ENCODE measurements around the gene THPO. TPM values are rescaled to one million over a fixed set of nuclear protein-coding genes. Genes with fewer than 3 reads are reported as not detected.
A peak's percentile ranks its signal among the peaks of the same experiment; 100 is the strongest.

The THPO gene
- 2.5 TPM for polyA plus RNA-seq (ENCODE audit: insufficient read length)

DNA sequence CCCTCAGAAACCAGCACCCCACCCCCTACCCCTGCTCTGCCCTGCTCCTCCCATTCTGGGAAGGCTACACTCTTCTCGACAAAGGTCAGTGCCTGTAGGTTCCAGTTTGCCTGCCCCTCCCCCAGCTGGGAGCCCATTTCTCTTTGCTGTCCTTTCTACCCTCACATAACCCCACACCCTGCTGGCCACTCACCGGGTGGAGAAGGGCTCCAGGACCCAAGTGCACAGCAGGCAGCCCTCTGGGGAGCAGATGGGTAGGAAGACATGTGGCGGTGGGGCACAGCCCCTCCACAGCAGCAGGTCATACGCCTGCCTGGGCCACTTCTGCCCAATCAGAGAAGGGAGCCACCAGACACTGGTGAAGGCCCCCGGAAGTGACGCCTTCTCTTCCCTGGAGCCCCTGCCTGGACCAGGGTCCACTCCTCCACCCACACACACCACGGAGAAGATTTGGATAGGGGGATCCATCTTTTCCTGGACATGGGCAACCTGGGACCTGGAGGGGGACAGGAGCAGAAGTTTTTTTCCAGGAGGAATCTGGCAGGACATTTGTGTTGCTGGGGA is at the start of gene THPO:
Gene THPO, minus strand, starts transcription at position 326 of the 564 bp plus-strand sequence. CDS start 1,948 bp downstream, outside the sequence.
- DNase-seq, result no peak

DNA sequence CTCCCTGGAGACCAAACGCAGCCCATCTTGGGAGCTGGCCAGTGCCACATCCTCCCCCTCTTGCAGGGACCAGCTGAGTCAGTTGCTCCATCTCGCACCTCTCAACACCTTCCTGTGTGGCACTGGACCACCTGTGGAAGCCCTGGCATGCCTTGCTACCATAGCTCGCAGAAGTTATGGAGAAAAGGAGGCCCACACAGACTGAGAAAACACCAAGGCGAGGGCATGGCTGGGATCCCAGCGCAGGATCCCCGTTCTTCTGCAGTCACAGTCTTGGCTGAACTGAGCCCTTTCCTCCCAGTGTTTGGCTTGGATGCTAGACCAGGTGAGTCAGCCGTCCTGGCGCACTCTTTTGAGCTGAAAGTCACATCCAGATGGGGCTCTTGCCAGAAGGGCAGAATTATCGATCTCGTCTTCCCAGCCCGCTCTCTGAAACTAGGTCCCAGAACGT is 48.7 kb upstream of the THPO start:
- DNase-seq, result no peak

DNA sequence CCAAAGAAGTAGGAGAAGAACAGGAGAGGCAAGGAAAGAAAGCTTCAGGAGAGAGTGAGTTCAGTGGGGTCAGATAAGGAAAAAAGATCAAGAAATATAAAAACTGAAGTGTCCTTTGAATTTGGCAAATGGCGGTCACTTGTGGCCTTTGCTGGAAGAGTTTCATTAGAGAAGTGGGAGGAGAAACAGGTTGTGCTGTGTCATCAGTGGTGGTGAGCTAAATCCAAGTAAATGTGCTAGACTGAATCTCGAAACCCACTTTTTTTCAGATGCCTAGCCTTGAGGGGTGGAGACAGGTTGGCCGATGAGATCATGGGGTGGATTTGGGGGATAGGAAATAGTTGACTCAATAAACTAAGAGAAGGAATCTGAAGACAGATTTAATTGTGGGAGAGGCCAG is 45.6 kb upstream of the THPO start:
- no peak for DNase-seq

DNA sequence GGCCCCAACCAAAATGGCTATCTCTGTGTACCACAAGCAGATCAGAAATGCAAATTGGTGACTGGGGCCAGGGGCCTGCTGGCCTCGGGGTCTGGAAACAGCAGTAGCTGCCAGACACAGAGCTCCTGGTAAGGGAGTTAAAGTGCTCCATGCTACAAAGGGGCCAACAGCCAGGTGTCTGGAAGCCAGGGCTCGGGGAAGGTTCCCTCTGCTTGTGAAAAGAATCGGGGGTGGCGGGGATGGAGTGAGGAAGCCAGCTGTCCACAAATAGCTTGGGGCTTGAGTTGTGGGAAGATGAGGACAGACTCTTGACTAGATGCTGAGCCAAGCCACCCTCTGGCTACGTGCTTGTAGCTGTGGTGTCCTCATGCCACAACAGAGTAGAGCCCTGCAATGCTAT is 41.2 kb upstream of the THPO start:
- DNase-seq, result no peak

DNA sequence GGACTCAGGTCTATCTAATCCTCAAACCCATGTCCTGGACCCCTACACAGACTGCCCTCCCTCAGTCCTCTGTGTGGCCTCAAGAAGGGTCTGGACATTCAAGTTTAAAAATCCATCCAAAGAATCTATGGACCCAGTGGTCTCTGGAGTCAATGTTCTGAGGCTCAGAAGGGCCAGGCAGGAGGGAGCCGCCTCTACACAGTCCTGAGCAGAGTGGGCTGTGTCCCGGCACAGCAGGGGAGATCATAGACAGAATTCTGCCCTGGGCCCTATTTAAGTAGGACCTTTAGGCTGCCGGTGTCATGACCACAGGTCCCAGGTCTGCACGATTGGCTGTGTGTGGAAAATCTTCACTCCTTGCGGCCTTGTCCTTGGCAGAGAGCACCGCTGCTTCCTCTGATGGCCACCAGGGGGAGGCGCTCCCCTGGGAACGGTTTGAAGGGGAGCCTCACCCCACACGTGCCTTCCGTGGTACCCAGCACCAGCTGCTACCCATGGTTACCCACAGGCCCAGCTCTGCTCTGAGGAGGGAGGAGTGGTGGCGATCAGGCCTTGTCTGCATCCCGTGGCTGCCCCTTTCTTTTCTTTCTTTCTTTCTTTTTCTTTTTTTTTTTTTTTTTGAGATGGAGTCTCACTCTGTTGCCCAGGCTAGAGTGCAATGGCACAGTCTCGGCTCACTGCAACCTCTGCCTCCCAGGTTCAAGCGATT is 39.8 kb upstream of the THPO start:
- DNase-seq, result peak; percentile 40

DNA sequence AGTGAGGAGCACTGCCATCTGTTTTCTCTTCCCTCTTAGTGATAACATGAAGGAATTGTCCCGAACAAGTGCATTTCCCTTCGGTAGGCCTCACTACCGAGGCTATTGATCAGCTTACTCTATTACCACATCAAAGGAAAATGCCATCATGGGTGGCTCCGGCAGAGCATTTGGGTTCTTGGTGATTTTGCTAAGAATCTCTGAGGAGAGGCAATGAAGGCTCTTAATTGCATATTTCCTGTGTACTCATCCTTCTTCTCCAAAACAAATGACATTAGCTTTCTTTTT is 37.1 kb upstream of the THPO start:
- no peak for DNase-seq

DNA sequence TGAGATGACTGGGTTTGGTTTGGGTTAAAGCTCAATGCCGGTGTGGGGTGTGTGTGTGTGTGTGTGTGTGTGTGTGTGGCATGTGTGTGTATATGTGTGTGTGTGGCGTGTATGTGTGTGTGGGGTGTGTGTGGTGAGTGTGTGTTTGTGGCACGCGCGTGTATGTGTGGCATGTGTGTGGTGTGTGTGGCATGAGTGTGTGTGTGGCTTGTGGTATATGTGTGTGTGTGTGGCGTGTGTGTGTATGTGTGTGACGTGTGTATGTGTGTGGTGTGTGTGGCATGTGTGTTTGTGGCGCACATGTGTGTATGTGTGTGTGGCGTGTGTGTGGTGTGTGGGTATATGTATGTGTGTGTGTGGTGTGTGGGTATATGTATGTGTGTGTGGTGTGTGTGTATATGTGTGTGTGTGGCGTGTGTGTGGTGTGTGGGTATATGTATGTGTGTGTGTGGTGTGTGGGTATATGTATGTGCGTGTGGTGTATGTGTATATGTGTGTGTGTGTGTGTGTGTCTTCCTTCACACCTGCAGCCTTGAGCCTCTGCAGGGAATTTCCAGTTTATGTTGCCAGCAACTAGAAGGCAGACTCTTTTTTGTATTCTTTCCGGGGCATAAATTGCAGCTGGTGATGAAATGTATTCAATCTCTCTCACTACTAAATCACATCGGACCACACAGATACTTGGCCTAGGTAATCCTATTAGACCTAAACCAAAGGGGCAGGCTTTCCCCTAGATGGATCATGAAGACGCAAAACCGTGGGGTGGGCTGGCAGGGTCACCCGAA is 36.6 kb upstream of the THPO start:
- DNase-seq, result no peak

DNA sequence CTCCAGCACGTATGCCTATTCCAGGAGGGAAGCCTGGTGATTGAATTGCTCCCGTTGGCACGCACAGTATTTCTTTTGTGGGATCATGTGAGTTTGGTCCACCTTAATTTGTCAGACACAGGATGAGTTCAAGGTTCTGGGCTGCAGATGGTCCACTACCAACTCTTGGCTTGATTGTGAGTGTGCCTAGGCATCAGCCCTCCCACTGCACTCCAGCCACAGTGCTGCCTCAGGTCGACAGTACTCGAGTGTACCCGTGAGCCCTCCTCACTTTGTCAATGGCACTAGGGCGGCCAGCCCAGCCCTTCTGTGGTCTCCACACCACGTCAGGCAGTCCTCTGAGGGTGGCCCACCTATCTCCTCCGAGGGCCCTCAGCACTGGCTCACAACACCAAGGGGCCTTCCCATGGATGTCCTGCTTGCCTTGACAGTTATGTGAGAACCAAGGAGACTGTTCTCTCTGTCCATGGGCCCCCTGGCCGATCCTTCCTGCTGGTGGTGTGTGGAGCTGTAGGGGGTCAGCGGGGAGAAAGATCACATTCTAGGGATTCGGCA is 32.0 kb upstream of the THPO start:
- DNase-seq, result no peak

DNA sequence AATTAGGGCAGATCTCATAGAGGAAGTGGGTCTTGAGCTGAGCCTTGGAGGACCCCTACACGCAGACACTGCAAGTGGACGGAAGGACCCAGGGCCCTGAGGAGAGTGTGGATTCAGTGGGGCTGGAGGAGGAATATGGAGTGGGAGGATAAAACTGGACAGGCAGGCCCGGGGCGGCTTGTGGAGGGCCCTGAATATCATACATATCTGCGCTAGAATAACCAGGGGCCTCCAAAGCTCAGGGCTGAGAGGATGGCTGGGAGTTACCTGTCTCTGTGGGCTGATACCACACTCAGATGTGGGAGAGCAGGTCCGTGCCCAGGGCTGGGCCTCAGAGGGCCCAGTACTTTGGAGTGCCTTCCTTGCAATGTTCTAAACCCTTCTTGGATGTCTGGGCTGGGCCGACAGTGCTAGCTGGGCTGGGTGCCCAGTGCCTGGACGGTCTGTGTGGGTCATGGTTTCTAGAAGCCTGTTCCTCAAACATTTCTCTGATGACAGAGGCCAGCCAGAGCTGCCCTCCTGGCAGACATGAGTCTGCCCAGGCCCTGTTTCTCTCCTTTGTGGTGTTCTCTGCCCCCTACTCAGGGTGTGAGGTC is 31.4 kb upstream of the THPO start:
- DNase-seq, result no peak

DNA sequence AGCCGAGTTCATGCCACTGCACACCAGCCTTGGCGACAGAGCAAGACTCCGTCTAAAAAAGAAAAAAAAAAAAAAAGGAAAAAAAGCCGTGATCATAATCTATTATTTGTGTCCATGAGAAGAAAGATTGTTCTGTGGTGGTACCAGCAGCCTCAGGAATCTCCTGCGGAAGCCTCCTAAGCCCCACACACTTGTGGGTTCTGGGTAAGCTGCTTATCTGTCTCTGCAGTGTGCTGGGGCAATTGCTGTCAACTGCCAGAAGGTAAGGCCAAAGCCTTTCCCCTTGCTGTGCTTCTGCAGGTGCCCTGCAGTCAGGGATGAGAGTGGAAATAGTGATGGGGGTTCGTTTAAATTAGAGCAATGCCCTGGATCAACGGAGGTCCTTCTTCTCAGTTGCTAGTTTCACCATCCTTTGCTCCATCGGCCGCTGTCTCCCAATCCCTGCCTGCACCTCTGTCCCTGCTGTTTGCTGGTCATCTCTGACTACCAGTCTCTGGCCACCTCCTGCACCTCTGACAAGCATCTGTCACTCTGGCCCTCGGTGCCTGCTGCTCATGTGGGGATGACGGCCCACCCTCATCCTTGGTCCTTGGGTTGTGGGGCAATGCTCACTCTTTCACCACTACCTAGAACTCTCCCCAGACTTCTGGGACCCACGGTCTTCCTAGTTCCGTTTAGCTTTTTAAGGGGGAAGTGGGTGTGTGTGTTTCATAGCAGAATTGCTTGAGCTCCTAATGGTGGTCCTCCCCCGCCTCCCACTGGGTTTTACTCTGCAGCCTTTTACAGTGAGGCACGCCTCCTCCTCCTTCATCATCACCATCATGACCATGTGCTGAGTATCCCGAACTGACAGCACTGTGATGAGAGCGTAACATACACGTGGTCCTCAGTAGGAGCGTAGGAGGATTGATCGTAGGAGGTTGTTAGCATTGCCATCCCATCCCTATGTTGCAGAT is 27.3 kb upstream of the THPO start:
- DNase-seq, result no peak

DNA sequence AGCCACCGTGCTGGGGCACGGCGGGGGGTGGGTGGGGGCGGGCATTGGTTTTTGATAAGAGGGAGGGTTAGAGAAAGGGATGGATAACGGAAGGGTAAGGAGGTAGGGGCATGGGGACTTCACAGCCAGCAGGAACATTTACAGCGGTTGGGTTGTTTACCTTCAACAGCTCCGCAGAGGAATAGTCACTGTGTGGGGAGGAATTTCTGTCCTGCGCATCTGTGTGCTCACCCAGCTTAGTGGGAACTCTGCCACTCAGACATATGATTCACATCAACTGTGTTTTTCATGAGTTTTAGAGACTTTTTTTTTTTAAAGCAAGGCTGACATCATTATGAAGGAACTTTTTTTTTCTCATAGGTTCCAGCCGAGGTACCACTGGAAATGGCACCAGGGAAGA is 21.4 kb upstream of the THPO start:
- DNase-seq, result peak; percentile 77

DNA sequence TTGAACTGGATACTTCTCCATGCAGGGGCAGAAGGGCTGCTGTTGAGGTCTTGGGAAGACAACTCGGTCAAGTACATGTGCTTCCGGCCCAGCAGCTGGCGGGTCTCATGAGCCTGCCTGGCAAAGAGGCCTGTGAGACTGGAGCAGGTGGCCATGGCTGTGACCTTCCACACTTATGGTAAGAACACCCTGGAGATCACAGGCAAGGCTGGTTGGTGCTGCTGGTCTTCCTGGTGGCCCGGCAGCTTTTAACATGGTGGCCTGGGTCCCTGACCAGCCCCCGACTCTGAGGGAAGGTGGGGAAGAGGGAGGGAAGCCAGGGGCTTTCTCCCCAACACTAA is 17.3 kb upstream of the THPO start:
- DNase-seq, result peak; percentile 20

DNA sequence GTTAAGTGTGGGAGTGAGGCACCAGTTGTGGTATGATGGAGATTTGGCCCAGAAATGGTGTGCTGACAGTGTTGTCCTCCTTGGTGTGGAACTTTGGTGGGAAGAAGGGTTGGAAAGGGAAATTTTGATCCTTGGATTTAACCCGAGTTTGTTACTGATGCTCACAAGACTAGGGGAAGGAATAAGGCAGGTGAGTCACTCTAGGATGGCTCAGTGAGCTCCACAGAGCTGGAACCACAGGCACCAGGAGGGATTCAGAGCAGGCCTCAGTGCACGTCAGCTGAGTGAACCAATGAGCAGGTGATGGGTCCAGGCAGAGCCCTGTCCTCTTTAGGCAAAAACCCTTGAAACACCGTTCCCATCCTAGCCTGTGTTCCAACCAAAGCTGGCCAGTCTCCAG is 13.3 kb upstream of the THPO start:
- no peak for DNase-seq

DNA sequence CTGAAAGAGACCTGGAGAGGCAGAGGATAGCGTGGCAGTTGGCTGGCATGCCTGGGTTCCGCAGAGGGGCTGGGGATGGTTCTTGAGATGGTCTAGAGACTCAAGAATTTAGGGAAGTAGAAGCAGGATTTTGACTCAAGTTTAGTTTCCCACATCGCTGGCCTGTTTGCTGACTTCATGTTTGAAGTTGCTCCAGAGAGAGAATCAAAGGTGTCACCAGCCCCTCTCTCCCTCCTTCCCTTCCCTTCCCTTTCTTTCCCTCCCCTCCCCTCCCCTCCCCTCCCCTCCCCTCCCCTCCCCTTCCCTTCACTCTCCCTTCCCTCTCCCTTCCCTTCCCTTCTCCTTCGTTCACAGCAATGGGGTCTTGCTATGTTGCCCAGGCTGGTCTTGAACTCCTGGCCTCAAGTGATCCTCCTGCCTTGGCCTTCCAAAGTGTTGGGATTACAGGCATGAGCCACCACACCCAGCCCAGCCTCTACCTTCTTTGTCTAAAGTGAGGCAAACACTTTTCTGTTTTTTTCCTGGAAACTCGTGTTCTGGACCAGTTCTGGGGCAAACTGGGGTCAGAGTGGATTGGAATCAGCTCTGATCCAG is 12.0 kb upstream of the THPO start:
- no peak for DNase-seq

DNA sequence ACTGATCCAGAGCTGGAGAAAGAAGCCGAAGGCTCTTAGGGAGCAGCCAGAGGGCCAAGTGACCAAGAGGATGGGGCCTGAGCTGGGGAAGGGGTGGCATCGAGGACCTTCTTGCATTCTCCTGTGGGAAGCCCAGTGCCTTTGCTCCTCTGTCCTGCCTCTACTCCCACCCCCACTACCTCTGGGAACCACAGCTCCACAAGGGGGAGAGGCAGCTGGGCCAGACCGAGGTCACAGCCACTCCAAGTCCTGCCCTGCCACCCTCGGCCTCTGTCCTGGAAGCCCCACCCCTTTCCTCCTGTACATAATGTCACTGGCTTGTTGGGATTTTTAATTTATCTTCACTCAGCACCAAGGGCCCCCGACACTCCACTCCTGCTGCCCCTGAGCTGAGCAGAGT is 11.4 kb upstream of the THPO start:
- no peak for DNase-seq

DNA sequence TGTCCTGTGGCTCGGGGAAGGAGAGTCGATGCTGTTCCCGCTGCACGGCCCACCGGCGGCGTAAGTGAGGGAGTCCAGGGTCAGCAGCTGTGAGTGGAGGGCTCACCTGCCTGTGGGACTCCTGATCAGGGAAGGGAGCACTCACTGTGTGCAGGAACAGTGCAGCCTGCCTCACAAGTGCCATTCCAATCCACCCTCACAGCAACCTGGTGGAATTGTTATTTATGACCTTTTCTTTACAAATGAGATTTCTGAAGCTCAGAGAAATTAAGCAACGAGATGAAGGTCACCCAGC is 10.9 kb upstream of the THPO start:
- DNase-seq, result no peak

DNA sequence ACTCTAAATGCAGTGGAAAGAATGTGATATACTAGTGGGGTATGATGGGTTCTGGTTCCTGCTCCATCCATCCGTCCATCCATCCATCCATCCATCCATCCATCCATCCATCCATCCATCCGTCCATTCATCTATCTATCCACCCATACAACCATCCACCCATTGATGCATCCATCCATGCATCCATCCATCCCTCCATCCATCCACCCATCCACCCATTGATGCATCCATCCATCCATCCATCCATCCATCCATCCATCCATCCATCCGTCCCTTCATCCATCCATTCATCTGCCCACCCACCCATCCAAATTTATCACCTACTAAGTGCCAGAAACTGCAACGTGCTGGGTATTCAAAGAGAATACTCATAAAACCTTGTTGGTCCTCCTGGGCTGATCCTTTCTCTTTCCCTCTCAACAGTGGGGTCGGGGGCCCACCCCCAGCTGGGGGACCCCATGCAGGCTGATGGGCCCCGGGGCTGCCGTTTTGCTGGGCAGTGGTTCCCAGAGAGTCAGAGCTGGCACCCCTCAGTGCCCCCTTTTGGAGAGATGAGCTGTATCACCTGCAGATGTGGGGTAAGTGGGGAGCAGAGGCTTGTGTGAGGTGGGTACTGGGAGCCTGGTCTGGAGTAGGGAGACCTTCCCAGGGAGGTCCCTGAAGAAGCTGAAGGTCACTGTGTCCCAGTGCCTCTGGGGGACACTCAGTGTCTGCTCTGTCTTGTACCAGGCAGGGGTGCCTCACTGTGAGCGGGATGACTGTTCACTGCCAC is 10.3 kb upstream of the THPO start:
- DNase-seq, result no peak

DNA sequence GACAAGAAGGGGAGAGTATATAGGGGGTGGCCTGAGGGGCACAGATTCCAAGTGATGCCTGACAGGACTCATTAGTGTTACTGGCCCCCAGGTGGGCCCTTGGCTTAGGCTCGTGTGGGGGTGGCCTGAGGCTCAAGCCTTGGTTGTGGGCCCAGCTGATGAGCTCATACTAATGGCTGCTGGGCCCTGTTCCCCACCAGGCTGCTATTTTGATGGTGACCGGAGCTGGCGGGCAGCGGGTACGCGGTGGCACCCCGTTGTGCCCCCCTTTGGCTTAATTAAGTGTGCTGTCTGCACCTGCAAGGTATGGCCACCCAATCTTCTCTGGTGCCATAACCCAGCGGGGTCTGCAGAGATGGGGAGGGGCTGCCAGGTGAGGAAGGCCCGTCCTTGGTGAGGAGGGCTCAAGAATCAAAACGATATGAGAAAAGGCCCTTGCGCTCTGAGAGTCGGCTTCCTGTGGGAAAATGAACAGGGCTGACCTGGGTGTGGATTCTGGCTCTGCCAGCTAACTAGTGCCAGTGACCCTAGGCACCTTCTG is 9.2 kb upstream of the THPO start:
- DNase-seq, result no peak

DNA sequence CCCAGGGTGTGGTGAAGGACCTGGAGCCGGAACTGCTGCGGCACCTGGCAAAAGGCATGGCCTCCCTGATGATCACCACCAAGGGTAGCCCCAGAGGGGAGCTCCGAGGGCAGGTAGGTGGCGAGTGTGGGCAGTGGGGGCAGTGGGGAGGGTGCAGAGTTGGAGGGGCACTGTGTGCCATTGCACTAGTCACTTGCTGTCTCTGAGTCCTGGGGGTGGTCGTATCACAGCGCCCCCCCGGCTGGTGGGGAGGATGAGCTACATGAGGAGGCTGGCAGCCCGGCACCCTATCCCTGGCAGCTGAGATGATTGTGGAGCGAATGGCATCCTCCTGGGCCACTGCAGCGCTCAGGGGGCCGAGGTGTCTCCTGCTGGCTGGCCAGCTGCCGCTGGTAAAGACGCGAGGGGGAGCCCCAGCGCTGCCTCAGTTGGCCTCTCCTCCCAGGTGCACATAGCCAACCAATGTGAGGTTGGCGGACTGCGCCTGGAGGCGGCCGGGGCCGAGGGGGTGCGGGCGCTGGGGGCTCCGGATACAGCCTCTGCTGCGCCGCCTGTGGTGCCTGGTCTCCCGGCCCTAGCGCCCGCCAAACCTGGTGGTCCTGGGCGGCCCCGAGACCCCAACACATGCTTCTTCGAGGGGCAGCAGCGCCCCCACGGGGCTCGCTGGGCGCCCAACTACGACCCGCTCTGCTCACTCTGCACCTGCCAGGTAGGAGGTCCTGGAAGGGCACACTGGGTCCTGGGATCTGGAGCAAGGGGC is 8.2 kb upstream of the THPO start:
- DNase-seq, result no peak

DNA sequence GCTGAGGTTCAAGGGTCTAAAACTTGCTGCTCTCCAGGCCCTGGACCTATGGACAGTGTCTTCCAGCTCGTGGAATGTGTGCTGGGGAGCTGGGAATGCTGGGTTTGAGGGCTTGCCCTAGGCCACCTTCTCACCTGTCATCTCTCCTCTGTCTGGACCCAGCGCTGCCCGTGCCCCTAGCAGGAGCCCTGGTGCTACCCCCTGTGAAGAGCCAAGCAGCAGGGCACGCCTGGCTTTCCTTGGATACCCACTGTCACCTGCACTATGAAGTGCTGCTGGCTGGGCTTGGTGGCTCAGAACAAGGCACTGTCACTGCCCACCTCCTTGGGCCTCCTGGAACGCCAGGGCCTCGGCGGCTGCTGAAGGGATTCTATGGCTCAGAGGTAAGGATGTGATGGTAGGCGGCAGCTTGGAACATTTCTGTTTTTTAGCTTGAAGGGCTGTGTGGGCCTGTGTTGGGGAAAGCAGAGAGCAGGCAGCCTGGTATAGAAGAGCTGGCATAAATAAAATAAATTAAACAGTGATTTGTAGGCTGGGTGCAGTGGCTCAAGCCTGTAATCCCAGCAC is 6.9 kb upstream of the THPO start:
- no peak for DNase-seq

All from hindlimb muscle (tissue), 1 donor.